Body of pancreas (tissue), 4 donors: ENCODE measurements around the gene SLC8A2. TPM values are rescaled to one million over a fixed set of nuclear protein-coding genes. Genes with fewer than 3 reads are reported as not detected.

Experiments
- ATAC-seq: fragments of 150-250 bp; one replicate; pipeline ENCODE4 v1.9.1; 2016
- DNase-seq, 4 donors: peaks; one replicate each; pipeline ENCODE4 v3.0.0-alpha.2; 2019
- H3K27ac ChIP-seq, 4 donors: fragments of 200-600 bp; sonication (generic); 1 replicate in 3 of 4; 2 replicates in 1 of 4; pipeline versions ENCODE4 v1.5.1 to v1.6.1; 2016 to 2019; ENCODE audit warnings: mild to moderate bottlenecking in 1 of 4, mixed read lengths in 1 of 4, moderate library complexity in 1 of 4
- H3K27me3 ChIP-seq, 2 donors: fragments of 200-600 bp; sonication (generic); one replicate each; pipeline ENCODE4 v1.6.0; 2016; ENCODE audit warnings: mild to moderate bottlenecking in 1 of 2
- H3K36me3 ChIP-seq, 2 donors: fragments of 200-600 bp; sonication (generic); replicated peaks in 1 of 2; 2 replicates each; pipeline ENCODE4 v1.5.1; 2016; ENCODE audit warnings: low read depth in 2 of 2; ENCODE audit not compliant: insufficient read depth in 1 of 2
- H3K4me1 ChIP-seq: fragments of 200-600 bp; sonication (generic); one replicate; pipeline ENCODE4 v1.6.0; 2016
- H3K4me3 ChIP-seq, 2 donors: fragments of 200-600 bp; sonication (generic); 1 replicate in 1 of 2; 2 replicates in 1 of 2; pipeline ENCODE4 v1.5.1; 2016 to 2019
- H3K9me3 ChIP-seq, 3 donors: fragments of 200-600 bp; sonication (generic); 1 replicate in 2 of 3; 2 replicates in 1 of 3; pipeline ENCODE4 v1.5.1; 2016
- CTCF ChIP-seq, 7 experiments: fragments of 450-650 bp in 4 of 7; fragments of 200-600 bp in 3 of 7; sonication (generic) in 3 of 7; IDR thresholded peaks; one replicate each; pipeline ENCODE4 v1.5.1; 2016 to 2019; ENCODE audit warnings: antibody characterized with exemption in 7 of 7
- POLR2A ChIP-seq, 3 donors: fragments of 450-650 bp; IDR thresholded peaks; one replicate each; pipeline ENCODE4 v1.6.1; 2016; ENCODE audit warnings: antibody characterized with exemption in 3 of 3, mild to moderate bottlenecking in 2 of 3
- WGBS, 2 donors: methylation state at CpG; one replicate each; pipeline ENCODE4 v1.1.5; 2017; 5-methylcytosine and 5-hydroxymethylcytosine counted together
- intact Hi-C: fragments of 100-400 bp; cut with DNase I; formaldehyde crosslinking; loops from one replicate; pipeline ENCODE4 v1.15.1; 2023
- total RNA-seq, 2 donors: library from RNA; depleted of rRNA; stranded (reverse); fragments of >200 nt; gene quantifications; one replicate each; pipeline ENCODE4 v1.1.0, GENCODE V29; 2016

The SLC8A2 gene
- total RNA-seq, 2 donors from 2014 or later: 8.0 to 31.6 TPM

GRCh38 chr19:47507012-47507411, 35.3 kb upstream of the SLC8A2 start:
- 24 to 27% methylated on average over 2 to 6 of the region's 6 CpGs for WGBS, 2 donors
- H3K4me3 ChIP-seq: no peak overlapping the region
- peak; percentile 49 to 78 (median 66) for DNase-seq
- TF ChIP-seq CTCF (IDR thresholded peaks at IDR 0.05): no peak
- no peak for TF ChIP-seq POLR2A (IDR thresholded peaks at IDR 0.05)
- peak overlapping the region; percentile 55 to 69 (median 66) for H3K27ac ChIP-seq
- H3K36me3 ChIP-seq: peaks cover 0 to 4% of the 10 kb centered on the region in 2 donors
- peaks cover 67% of the 10 kb centered on the region for H3K4me1 ChIP-seq
- ATAC-seq: peak; percentile 31
- no peaks in the 10 kb centered on the region for H3K27me3 ChIP-seq
- H3K9me3 ChIP-seq: no peaks in the 10 kb centered on the region
- intact Hi-C loops: no loop called here

GRCh38 chr19:47506459-47506858, 34.8 kb upstream of the SLC8A2 start:
- Histone ChIP-seq H3K4me1 (peaks cover 61% of the 10 kb centered on the region), H3K4me3 (no peak overlapping the region), H3K27ac (peak overlapping the region; percentile 55 to 69 (median 66)), H3K36me3 (peaks cover 0 to 4% of the 10 kb centered on the region in 2 donors), H3K27me3 (no peaks in the 10 kb centered on the region), H3K9me3 (no peaks in the 10 kb centered on the region)
- intact Hi-C loops: no loop called here
- WGBS, 2 donors: 48 to 66% methylated on average over 7 to 8 of the region's 8 CpGs
- no peak for DNase-seq
- TF ChIP-seq CTCF (IDR thresholded peaks at IDR 0.05) (no peak), POLR2A (IDR thresholded peaks at IDR 0.05) (no peak)
- ATAC-seq: no peak

GRCh38 chr19:47505506-47505905, 33.8 kb upstream of the SLC8A2 start:
- intact Hi-C loops: no loop called here
- DNase-seq (no peak), ATAC-seq (no peak)
- Histone ChIP-seq H3K27ac (peak overlapping the region in 2 of 4 donors; percentile 66 to 69), H3K36me3 (peaks cover 0 to 11% of the 10 kb centered on the region in 2 donors), H3K27me3 (no peaks in the 10 kb centered on the region), H3K9me3 (no peaks in the 10 kb centered on the region), H3K4me1 (peaks cover 52% of the 10 kb centered on the region), H3K4me3 (no peak overlapping the region)
- no peak for TF ChIP-seq POLR2A (IDR thresholded peaks at IDR 0.05)
- TF ChIP-seq CTCF (IDR thresholded peaks at IDR 0.05): no peak
- WGBS, 2 donors: 17 to 38% methylated on average over 6 of the region's 6 CpGs

- ATAC-seq (no peak), DNase-seq (no peak)
- WGBS, 2 donors: 68 to 100% methylated on average over 2 to 5 of the region's 5 CpGs
- no peak overlapping the region for H3K4me3 ChIP-seq
- no peaks in the 10 kb centered on the region for H3K9me3 ChIP-seq
- intact Hi-C loops: no loop called here
- H3K36me3 ChIP-seq: peaks cover 0 to 11% of the 10 kb centered on the region in 2 donors
- TF ChIP-seq CTCF (IDR thresholded peaks at IDR 0.05) (no peak), POLR2A (IDR thresholded peaks at IDR 0.05) (no peak)
- H3K27ac ChIP-seq: no peak overlapping the region
- H3K27me3 ChIP-seq: no peaks in the 10 kb centered on the region
- H3K4me1 ChIP-seq: peaks cover 37% of the 10 kb centered on the region
Observed at GRCh38 chr19:47503826-47504150, 32.1 kb upstream of the SLC8A2 start.

GRCh38 chr19:47503130-47503825, 31.6 kb upstream of the SLC8A2 start:
- H3K27me3 ChIP-seq: no peaks in the 10 kb centered on the region
- intact Hi-C loops: no loop called here
- TF ChIP-seq POLR2A (IDR thresholded peaks at IDR 0.05): no peak
- H3K9me3 ChIP-seq: no peaks in the 10 kb centered on the region
- H3K36me3 ChIP-seq: peaks cover 0 to 11% of the 10 kb centered on the region in 2 donors
- no peak overlapping the region for H3K4me3 ChIP-seq
- DNase-seq: no peak
- H3K4me1 ChIP-seq: peaks cover 35% of the 10 kb centered on the region
- WGBS, 2 donors: 79 to 82% methylated on average over 10 to 13 of the region's 13 CpGs
- ATAC-seq: no peak
- H3K27ac ChIP-seq: no peak overlapping the region
